Rectal smooth muscle tissue (tissue), 1 donor: Measurements from ENCODE around the gene TSPAN14.
"Not testable (repeated sequence)": the region's sequence is repeated elsewhere in the genome, so short reads cannot be mapped to it uniquely, and the experiment has no call there.

Source experiments
- H3K27ac ChIP-seq: one replicate; pipeline ENCODE4 v1.7.0; 2013; ENCODE audit warnings: low read depth, low read length, inconsistent platforms
- H3K27me3 ChIP-seq: one replicate; pipeline ENCODE4 v1.7.0; 2013; ENCODE audit warnings: low read length; ENCODE audit not compliant: control insufficient read depth, insufficient read depth
- H3K36me3 ChIP-seq: one replicate; pipeline ENCODE4 v1.7.0; 2013; ENCODE audit warnings: low read length; ENCODE audit not compliant: control insufficient read depth, insufficient read depth
- H3K4me1 ChIP-seq: one replicate; pipeline ENCODE4 v1.7.0; 2013; ENCODE audit warnings: low read length; ENCODE audit not compliant: control insufficient read depth, insufficient read depth
- H3K4me3 ChIP-seq: one replicate; pipeline ENCODE4 v1.7.0; 2013; ENCODE audit warnings: low read length
- H3K9ac ChIP-seq: one replicate; pipeline ENCODE4 v1.7.0; 2013; ENCODE audit warnings: low read length

The TSPAN14 gene

DNA sequence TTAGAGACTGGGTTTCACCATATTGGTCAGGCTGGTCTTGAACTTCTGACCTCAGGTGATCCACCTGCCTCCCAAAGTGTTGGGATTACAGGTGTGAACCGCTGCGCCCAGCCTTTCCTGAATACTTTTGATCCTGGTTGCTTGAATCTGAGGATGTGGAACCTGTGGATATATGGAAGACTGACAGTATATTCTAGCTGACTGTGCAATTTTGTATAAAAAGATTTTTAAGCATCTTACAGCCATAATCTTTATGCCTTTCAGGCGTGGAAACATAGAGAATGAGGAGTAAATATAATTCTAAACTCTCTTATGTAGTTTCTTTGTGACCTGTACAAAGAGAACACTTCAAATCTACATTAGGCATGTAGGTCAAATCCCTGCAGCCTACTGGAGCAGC lies 16.2 kb downstream of the TSPAN14 start:
- Histone ChIP-seq H3K36me3 (peaks cover 2% of the 10 kb centered on the region), H3K4me1 (peaks cover 3% of the 10 kb centered on the region), H3K27me3 (no peaks in the 10 kb centered on the region), H3K9ac (no peak overlapping the region), H3K4me3 (no peak overlapping the region), H3K27ac (no peak overlapping the region)

DNA sequence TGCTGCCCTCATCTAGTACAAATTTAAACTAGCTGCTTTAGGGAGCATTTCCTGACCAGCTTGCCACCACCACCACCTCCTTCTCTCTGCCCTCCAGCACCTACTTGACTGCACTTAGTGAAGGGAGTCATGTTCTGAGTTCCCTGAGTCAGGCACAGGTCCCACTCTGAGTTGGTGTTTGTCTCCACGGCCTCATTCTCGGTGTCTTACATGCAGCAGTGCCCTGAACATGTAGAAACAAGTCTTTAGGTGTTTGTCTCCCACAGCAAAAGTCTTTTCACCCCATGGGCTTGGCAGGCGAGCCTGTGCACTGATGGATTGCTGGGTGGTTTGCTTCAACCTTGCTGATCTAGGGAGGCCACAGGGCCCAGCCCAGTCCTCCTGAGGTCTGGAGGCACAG lies 16.9 kb downstream of the TSPAN14 start:
- H3K9ac ChIP-seq = no peak overlapping the region
- no peaks in the 10 kb centered on the region for H3K4me1 ChIP-seq
- H3K27me3 ChIP-seq = no peaks in the 10 kb centered on the region
- H3K27ac ChIP-seq = no peak overlapping the region
- H3K4me3 ChIP-seq = no peak overlapping the region
- H3K36me3 ChIP-seq = peaks cover 2% of the 10 kb centered on the region

DNA sequence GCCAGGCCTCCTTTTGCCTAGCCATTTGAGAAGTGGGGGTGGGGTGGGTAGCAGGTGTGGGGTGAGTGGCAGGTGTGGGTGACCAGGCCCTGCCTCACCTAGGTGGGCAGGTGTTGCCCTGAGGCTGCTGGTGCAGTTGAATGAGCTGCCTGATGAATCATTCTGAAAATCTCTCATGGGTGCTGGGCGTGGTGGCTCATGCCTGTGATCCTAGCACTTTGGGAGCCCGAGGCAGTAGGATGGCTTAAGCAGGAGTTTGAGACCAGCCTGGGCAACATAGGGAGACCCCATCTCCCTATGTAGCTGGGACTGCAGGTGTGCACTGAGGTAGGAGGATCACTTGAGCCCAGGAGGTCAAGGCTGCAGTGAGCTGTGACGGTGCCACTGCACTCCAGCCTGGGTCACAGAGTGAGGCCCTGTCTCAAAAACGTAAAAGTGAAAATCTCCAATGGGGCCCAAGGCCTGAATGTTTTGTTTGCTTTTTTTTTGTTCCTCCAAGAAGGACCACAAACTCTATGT lies 17.7 kb downstream of the TSPAN14 start:
- Histone ChIP-seq H3K27me3 (no peaks in the 10 kb centered on the region), H3K4me3 (no peak overlapping the region), H3K9ac (no peak overlapping the region), H3K27ac (no peak overlapping the region), H3K36me3 (peaks cover 2% of the 10 kb centered on the region), H3K4me1 (no peaks in the 10 kb centered on the region)

DNA sequence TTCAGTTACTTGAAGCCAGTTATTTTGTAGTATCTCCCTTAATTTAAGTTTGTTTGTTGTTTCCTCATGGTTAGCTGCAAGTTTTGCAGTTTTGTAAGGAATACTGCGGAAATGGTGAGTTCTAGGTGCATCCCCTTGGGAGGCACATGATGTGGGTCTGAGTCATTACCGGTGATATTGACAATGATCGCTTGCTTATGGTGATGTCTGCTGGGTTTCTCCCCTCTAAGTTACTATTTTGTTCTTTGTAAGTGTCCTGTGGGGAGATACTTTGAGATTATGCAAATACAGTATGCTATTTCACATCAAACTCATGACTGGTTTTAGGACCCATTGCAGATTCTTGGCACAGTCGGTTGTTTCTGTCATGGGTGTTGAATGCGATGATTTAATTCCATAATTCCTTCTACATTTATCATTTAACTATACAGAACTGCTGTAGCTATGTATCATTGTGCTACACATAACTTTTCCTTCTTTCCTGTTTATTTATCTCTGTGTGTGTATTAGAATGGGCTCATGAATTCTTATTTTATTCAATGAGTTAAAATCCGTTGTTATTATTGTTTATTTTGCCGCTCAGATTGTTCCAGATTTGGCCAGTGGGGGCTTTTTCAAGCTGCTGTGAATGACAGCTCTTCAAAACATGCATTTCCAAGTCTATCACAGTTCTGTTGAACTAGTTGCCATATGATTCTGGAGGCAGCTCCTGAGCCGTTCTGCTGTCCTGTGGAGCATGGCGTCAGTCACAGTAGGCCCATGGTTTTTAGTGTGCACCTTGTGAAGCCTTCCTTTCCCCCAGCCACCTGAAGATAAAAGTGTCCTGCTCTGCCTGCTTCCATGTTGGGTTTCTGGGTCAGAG lies 18.4 kb downstream of the TSPAN14 start:
- Histone ChIP-seq H3K27ac (no peak overlapping the region), H3K36me3 (peaks cover 2% of the 10 kb centered on the region), H3K4me1 (no peaks in the 10 kb centered on the region), H3K27me3 (no peaks in the 10 kb centered on the region), H3K9ac (no peak overlapping the region), H3K4me3 (no peak overlapping the region)

DNA sequence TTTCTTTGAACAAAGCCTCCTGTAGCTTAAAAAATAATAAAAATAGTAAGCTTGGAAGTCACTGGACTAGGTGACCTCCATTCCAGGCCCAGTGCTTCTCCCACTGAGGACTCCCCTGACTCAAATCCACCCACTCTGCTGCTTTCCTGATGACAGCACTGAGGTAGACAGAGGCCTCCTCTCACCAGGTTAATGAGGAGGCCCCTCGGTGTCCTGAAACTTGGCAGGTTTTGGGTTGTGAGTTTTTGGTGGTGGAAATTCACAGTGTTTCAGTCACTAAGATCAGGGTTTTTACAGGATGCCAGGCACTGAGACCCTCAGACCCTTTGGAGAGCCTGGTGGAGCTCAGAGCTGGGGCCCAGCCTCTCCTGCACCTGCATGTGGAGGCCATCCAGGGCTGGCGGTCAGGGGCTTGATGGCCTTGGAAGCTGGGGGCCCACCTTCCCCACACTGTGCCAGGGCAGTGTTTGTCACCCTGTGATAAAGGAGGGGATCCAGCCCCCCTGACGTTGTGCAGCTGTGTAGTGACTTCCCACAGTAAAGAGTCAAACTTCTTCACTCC lies 19.1 kb downstream of the TSPAN14 start:
- no peak overlapping the region for H3K27ac ChIP-seq
- H3K4me3 ChIP-seq = no peak overlapping the region
- no peak overlapping the region for H3K9ac ChIP-seq
- no peaks in the 10 kb centered on the region for H3K27me3 ChIP-seq
- peaks cover 5% of the 10 kb centered on the region for H3K36me3 ChIP-seq
- no peaks in the 10 kb centered on the region for H3K4me1 ChIP-seq

DNA sequence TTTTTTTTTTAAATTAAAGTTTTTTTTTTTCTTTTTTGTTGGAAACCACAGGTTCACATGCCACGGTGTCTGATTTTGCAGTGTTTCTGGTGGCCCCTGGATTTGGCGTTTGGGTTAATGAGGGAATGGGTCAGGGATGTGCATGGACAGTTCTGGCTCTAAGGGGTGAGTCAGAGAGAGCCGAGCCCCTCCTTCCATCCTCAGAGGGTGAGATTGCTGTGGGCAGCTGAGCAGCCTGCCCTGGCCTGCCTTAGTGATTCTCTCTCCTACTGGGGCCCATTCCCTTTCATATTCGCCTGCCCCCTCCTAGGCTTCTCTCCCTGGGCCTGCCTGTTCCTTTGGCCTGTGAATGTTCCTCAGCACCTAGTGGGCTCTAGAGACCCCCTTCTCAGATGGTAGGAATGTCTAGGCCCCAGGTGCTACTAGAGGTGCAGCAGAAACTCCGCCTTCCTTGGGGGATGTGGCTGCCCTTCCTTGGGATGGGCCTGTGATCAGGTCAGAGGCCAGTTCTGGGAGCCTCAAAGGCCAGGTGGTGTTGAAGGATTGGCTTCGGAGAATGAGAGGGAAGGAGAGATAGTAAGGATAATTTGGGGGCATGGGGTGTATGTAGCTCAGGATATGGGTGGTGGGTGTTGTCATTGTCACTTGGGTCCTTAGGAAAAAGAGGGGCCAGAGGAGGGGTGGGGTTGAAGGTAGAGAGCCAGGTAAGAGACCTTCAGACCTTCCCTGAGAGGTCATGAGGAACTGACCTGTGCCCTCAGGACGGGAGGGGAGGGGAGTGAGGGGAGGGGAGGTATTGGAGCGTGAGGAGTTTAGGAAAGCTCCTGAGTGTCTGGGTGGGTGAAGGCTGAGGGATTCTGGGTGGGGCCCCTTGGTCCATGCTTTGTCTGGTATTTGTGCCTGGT lies 19.8 kb downstream of the TSPAN14 start:
- Histone ChIP-seq H3K27ac (no peak overlapping the region), H3K4me3 (no peak overlapping the region), H3K27me3 (no peaks in the 10 kb centered on the region), H3K36me3 (peaks cover 5% of the 10 kb centered on the region), H3K9ac (no peak overlapping the region), H3K4me1 (no peaks in the 10 kb centered on the region)

DNA sequence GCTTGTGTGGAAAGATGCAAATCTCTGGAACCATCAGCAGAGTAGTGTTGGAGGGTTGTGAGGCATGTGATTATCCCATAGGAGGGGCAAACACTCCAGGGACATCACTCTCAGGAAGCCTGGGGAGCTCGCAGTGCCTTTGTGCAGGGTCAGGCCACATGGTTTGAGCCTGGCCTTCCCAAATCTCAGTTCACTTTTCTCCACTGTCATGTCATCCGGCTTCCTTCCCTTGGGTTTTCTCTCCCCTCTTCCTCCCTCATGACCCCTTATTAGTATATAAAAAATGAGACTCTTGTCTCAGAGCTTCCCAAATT lies 20.4 kb downstream of the TSPAN14 start:
- peaks cover 5% of the 10 kb centered on the region for H3K36me3 ChIP-seq
- H3K4me3 ChIP-seq = no peak overlapping the region
- H3K4me1 ChIP-seq = no peaks in the 10 kb centered on the region
- H3K27ac ChIP-seq = no peak overlapping the region
- no peaks in the 10 kb centered on the region for H3K27me3 ChIP-seq
- H3K9ac ChIP-seq = no peak overlapping the region

DNA sequence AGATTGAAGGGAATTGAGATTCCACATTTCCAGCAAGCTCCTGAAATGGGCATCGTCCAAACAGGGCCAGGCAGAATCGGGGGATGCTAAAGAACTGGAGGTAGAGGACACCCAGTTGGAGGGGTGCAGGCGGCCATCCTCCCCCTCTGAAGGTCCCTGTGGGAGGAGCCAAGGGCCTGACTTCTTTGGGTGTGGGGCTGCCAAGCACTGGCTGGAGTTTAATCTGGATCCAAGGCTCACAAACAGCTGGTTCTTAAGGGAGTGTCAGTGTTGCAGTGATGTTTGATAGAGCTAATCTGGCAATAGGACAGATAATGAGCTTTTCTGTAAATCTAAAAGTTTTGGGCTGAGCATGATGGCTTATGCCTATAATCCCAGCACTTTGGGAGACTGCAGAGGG lies 20.8 kb downstream of the TSPAN14 start:
- H3K27ac ChIP-seq = no peak overlapping the region
- H3K27me3 ChIP-seq = no peaks in the 10 kb centered on the region
- H3K4me3 ChIP-seq = no peak overlapping the region
- H3K9ac ChIP-seq = no peak overlapping the region
- H3K4me1 ChIP-seq = no peaks in the 10 kb centered on the region
- H3K36me3 ChIP-seq = peaks cover 5% of the 10 kb centered on the region

DNA sequence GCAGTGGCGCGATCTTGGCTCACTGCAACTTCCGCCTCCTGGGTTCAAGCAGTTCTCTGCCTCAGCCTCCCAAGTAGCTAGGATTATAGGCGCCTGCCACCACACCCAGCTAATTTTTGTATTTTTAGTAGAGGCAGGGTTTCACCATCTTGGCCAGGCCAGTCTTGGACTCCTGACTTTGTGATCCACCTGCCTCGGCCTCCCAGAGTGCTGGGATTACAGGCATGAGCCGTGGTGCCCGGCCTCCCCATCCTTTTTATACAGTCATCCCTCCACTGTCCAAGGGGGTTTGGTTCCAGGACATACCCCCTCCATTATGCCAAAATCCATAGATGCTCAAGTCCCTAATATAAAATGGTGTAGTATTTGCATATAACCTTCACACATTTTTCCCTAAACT lies 21.5 kb downstream of the TSPAN14 start:
- not testable (repeated sequence) for H3K36me3 ChIP-seq, H3K4me1 ChIP-seq, H3K27ac ChIP-seq

DNA sequence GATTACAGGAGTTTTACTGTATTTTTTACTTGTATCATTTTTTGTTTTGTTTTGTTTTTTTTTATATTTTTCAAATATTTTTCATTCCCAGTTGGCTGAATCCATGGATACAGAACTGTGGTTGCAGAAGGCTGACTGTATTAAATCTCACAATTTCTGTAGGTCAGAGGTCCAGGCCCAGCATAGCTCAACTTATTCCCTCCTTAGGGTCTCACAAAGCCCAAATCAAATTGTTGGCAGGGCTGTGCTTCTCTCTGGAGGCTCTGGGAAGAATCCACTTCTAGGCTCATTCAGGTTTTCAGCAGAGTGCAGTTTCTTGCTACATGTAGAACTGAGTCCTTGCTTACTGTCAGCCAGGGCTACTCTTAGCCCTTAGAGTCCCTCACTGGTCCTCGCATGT lies 22.6 kb downstream of the TSPAN14 start:
- H3K4me3 ChIP-seq = no peak overlapping the region
- H3K36me3 ChIP-seq = peaks cover 5% of the 10 kb centered on the region
- H3K9ac ChIP-seq = no peak overlapping the region
- no peaks in the 10 kb centered on the region for H3K27me3 ChIP-seq
- H3K27ac ChIP-seq = no peak overlapping the region
- H3K4me1 ChIP-seq = no peaks in the 10 kb centered on the region

More for the DNA sequence above, 21.5 kb downstream of the TSPAN14 start:
- H3K4me3 ChIP-seq, H3K27me3 ChIP-seq, H3K9ac ChIP-seq: not testable (repeated sequence)

DNA sequence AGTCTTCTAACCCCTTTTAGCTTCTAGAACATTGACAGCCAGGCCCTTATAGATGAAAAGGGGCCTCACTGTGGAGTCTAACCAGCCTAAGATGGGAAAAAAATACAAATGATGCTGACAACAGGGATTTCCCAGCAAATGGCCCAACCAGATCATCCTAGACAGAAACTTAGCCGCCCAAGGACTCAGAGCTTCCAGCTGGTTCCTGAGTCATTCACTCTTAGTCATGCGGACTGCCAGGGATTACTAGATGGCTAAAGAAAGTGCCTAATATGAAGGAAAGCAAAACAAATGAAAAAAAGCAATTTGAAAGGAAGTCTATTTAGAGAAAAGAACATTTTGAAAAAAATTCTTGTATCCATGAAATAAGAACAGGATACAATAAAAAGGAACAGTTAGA lies 23.7 kb downstream of the TSPAN14 start:
- Histone ChIP-seq H3K4me1 (no peaks in the 10 kb centered on the region), H3K27me3 (no peaks in the 10 kb centered on the region), H3K27ac (no peak overlapping the region), H3K9ac (no peak overlapping the region), H3K36me3 (peaks cover 5% of the 10 kb centered on the region), H3K4me3 (no peak overlapping the region)

DNA sequence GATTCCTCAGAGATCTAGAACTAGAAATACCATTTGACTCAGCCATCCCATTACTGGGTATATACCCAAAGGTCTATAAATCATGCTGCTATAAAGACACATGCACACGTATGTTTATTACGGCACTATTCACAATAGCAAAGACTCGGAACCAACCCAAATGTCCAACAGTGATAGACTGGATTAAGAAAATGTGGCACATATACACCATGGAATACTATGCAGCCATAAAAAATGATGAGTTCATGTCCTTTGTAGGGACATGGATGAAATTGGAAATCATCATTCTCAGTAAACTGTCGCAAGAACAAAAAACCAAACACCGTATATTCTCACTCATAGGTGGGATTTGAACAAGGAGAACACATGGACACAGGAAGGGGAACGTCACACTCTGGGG lies 26.3 kb downstream of the TSPAN14 start:
- not testable (repeated sequence) for H3K4me1 ChIP-seq, H3K27me3 ChIP-seq

More for the DNA sequence above, 26.3 kb downstream of the TSPAN14 start:
- H3K9ac ChIP-seq, H3K4me3 ChIP-seq, H3K27ac ChIP-seq, H3K36me3 ChIP-seq: not testable (repeated sequence)
